HG02571 (cell line): ENCODE data around the gene ST14.
A peak's percentile ranks its signal among the peaks of the same experiment; 100 is the strongest.
"Not testable (repeated sequence)": the region's sequence is repeated elsewhere in the genome, so short reads cannot be mapped to it uniquely, and the experiment has no call there.

Source experiments
- ATAC-seq: cut with Tn5 transposase; IDR thresholded peaks from one replicate; pipeline ENCODE4 v1.9.1; 2021; ENCODE audit warnings: mild to moderate bottlenecking, moderate library complexity; ENCODE audit not compliant: unreplicated experiment

Gene ST14

DNA sequence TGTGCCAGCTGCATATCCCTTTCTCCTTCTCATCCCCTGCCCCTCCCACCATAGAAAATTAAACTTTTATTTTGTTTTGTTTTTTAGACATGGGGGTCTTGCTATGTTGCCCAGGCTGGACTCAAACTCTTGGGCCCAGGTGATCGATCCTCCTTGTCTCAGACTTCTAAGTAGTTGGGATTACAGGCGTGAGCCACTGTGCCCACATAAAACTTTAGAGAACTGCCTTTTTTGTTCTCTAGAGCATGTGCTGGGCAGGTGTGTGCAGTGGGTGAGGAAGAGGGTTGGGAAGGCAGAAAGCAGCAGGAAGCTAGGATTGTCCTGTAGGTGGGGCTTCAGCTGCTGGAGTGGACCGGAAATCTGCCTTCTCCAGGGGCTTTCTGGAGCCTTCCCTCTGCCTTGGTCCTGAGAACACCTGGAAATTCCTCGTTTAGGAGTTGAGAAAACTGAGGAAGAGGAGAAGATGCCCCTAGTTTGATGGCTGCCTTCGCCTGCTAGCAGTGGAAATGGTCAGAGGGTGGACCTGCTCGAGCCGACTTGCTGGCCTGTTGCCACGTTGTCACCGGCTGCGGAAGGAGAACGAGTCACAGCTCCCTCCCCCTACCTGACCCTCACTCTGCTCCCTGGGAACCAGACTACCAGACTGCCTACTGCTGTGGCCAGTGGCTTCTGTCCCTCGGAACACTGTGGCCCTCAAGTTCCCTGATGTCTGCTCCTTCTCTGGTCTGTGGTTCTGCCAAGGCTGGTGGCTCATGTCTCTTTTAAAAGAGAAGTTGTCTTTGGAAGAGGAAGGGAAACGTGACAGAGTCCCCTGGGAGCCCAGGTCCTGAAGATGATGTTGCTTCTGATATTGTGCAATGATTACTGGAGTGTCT lies 4.0 kb downstream of the ST14 start:
- ATAC-seq: no peak

GRCh38 chr11:130164221-130164570 lies 4.6 kb downstream of the ST14 start:
- ATAC-seq: no peak

DNA sequence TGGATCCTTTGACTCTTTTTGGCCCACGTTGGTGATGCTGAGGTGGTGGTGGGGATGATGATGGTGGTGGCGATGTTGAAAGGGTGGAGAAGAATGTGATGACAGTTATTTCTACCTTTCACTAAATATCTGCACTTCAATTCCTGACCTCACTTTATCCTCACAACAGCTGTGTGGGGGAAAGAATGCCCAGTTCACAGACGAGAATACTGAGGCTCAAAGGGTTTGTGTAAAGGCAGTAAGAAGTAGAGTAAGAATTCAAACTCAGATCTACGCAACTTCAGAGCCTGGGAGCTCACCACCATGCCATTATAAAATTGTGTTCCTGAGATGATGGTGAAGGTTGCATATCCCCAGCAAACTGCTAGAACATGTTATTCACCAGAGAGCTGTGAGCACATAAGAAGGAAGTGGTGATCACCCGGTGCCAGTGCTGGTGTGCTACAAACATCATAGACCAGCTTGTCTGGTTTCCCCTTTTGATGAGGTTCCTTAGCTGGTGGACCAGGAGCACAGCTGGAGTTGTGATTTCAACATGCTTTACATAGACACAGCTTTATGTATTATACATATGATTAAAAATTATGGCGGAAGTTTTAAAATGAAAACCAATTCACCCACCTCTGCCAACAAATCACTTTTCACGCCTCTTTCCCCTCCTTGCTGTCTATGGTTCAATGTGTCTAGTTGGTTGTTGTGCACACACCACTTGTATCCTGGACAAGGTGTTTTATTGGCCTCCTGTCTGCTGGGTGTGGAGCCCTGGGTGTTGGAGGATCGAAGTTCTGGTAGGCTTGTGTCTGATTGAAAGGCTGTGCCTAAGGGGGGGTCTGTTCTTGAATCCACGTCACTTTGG lies 6.2 kb downstream of the ST14 start:
- ATAC-seq: no peak

DNA sequence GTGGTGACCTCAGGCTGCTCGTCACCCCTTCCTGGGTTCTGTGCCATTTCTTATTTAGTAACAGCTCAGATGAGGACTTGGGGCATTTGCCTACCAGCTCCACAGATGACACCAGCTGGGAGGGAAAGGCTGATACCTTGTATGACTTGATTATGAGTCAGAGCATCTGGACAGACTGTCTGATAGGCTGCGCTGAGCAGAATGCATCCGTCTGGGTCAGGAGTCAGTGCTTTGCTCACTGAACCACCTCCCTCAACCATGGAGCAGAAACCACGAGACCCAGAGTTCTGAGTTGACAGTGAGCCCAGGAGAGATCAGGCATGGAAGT lies 6.8 kb downstream of the ST14 start:
- no peak for ATAC-seq

GRCh38 chr11:130167146-130167545 lies 7.6 kb downstream of the ST14 start:
- ATAC-seq: no peak

DNA sequence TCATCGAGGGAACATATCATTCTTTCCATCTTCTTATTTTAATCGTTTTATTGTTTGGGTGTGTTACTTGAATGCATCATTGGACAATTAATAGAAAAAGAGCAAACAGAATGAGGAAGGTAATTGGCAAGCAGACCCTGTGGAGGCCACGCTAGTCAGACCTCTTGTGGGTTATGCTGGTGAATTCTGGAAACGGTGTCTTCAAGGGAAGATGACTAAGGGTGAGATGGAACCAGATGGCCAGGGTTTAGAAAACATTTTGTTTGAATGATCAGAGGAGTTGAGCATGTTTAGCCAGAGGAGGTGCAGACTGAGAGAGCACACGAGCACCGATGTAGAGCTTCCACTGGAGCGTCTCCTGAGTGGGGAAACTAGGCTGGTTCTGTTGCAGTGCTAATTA lies 8.5 kb downstream of the ST14 start:
- ATAC-seq: no peak

GRCh38 chr11:130170345-130170744 lies 10.8 kb downstream of the ST14 start:
- ATAC-seq: no peak

DNA sequence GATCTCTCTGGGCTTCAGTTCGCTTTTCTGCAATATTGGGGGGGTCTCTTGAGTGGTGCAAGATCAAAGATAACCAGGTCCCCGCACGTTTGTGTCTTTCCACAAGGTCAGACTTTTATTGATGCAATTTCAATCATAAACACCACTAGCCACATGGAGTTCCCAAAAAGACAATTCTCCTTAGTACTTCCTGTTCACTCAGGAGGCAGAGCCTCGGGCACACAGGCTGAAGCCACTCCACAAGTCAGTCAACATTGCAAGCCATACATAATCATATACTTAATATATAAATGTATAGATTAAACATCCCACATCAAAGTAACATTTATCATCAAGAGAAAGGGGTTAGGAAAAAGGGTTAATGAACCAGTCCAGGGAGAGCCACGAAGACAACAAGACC lies 12.0 kb downstream of the ST14 start:
- ATAC-seq: no peak

DNA sequence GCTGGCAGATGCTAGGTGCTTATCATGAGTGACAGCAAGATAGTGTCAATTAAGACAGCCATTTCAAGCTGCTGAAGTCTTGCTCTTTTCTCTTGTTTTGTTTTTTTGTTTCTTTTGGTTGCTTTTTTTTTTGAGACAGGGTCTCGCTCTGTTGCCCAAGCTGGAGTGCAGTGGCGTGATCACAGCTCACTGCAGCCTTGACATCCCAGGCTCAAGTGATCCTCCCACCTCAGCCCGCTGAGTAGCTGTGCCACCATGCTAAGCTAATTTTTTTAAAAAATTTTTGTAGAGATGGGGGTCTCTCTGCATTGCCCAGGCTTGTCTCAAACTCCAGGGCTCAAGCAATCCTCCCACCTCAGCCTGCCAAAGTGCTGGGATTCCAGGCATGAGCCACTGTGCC lies 12.4 kb downstream of the ST14 start:
- ATAC-seq: not testable (repeated sequence)

GRCh38 chr11:130174642-130175041 lies 15.1 kb downstream of the ST14 start:
- no peak for ATAC-seq

DNA sequence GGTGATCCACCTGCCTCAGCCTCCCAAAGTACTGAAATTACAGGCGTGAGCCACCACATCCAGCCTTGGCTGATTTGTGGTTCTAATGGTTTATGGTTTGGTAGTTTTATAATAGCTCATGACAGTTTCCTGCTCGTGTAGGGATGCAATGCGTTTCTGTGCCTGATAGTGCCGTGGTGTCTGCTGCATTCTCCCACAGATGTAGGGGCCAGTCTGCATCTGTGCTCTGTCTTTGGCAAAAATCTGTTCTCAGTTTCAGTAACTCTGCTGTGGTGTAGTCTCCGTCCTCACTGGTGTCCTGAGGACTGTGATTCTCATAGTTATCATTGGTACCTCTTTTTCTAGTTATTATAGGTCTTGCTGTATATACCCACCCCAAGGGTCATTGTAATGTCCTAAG lies 16.3 kb downstream of the ST14 start:
- ATAC-seq: no peak

- ATAC-seq: no peak
Measured at GRCh38 chr11:130177782-130178181, 18.2 kb downstream of the ST14 start.

DNA sequence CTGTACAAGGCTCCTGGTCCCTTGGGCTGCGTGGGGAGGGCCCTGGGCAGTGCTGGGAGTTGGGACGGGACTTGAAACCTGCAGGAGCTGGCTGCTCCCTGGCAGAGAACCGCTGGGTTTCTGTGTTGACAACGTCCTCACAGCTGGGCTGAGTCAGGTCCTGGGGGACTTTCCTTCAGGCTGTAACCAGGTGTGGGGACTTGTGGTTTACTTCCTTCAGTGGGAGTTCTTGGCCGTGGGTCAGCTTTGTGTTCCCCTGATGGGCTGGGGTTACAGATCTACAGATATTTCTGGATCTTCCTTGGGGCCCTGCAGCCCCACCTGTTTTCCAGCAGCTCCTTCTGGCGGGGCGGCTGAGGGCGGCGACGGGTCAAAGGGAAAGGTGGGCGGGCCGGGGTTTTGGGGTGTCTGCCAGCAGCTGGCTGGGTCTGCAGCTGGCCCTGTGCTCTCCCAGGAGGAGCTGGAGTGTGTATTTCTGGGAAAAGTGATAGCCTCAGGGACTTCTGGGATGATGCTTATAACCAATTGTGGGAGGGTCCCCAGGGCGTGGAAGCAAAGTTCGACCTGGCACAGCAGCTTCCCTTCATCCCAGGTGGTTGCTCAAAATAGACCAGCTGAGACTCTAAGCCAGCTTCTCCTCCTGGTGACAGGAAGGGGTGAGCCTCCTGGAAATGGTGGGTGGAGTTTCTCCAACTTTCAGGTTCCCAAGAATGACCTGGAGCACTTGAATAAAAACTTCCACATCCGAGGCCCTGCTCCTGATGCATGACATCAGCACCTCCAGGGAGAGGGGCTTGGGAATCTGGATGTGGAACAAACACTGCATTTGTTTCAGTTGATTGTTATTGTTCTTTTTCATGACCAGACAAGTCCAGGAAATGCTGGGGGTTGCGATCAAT lies 19.1 kb downstream of the ST14 start:
- no peak for ATAC-seq

DNA sequence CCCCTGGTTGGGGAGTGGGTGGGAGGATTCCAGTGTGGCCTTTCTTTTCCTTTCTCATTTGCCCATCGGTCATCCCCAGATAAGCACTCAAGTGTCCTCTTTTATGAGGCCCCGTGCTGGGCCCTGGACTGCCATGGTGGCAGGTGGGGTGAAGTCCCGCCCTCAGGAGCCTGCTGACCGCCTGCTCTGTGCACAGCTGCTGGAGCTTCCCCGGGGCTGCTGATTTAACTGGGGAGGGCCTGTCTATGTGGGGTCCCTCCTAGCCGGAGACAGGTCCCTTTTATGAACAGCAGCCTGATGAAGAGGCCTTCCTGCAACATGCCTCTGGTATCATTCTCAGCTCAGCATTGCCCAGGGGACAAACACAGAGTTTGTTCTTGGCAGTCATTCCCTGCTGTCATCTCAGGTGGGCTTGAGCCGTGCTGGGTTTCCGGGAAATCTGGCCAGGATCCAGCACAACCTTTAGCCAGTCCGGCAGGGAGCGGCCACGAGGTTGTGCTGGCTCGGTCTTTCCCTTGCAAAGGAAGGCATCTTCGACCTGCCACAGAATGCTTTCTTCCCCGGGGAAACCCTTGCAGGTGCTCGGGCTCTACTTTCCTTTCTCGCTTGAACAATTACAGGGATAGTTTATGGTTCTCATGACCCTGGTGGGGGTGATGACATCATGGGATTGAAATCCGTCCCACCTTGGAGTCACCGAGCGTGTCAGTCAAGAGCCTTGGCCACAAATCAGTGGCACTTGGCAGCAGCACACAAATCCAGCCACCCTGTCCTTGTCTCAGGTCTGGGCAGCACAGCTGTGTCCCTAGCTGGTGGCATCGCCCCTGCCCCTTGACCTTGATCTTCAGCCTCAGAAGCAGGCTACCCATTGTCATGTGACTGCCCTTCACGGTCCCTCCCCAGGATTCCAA lies 20.1 kb downstream of the ST14 start:
- no peak for ATAC-seq

DNA sequence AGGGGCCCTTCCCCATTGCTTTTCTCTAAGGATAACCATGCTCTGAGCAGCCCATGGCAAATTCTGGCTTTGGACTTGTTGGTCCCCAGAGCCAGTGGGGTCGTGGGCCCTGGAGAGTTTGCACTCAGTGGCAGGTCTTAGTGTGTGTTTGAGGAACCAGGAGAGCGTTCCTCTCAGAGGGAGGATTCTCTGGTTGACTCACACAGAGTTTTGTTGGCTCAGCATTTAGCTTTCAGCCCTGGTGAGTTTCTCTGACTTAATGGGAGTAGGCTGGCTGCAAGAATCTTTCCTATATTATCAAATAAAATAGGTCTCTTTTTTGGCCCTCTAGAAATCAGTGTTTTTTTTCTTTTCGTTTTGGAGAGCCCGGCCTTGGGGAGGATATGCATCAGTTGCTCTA lies 20.9 kb downstream of the ST14 start:
- ATAC-seq: no peak

GRCh38 chr11:130180896-130181294 lies 21.3 kb downstream of the ST14 start:
- no peak for ATAC-seq

- ATAC-seq: peak; percentile 61
Measured at GRCh38 chr11:130181295-130182272, 22.0 kb downstream of the ST14 start.

- ATAC-seq: no peak
Measured at GRCh38 chr11:130183878-130184610, 24.5 kb downstream of the ST14 start.
